NCI-H748 (cell line): ENCODE data around the gene OPN1MW.
"Not testable (repeated sequence)": the region's sequence is repeated elsewhere in the genome, so short reads cannot be mapped to it uniquely, and the experiment has no call there.

Experiments
- DNase-seq: peaks from one replicate; lab custom pipeline; 2025; ENCODE audit not compliant: unreplicated experiment; lab: John Stamatoyannopoulos, UW

OPN1MW gene

GRCh38 chrX:154209670-154210418, 27.4 kb downstream of the OPN1MW start:
- not testable (repeated sequence) for DNase-seq

GRCh38 chrX:154211057-154211456, 28.7 kb downstream of the OPN1MW start:
- not testable (repeated sequence) for DNase-seq

DNA sequence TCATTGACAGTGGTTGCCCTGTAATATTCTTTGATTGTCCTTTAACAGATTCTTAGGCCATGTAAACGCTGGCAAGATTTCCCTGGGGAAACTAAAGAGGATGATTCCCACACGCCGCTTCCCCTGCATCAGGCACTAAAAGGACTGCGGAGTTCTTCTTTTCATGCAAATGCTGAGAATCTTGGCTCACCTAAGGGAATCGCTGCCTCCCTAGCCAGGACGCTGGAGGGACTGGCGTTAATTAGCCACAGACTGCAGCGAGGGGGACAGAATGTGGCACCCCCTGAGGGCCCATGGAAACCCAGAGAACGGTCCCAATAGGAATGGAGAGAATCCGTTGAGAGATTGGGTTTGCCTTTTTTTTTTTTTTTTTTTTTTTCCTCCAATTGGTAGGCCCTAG, 29.1 kb downstream of the OPN1MW start:
- not testable (repeated sequence) for DNase-seq

- DNase-seq: not testable (repeated sequence)
Measured at GRCh38 chrX:154219456-154219855, 37.1 kb downstream of the OPN1MW start, which contains the start of gene OPN1MW2. Gene OPN1MW2 (plus strand): TSS chrX:154219756. CDS start chrX:154219816, 60 bp downstream.

DNA sequence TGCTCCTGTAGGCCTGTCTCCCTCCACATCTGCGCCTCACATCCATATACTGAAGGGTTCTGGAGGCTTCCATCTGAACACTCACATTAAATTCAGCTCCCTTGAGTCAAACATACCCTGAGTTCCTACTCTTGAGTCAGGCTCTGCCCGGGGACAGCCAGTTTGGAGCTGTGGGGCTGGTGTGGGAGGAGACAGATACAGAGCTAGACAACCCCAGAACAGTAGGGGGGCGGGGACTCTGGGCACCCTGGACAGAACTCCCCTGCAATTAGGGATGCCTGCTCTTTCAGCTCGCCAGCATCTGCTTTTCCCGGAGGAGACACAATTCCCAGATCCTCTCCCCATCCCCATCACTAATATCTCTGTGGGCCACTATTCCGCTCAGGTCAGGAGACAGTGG, 42.9 kb downstream of the OPN1MW start:
- not testable (repeated sequence) for DNase-seq

- DNase-seq: not testable (repeated sequence)
Measured at GRCh38 chrX:154226706-154227105, 44.3 kb downstream of the OPN1MW start.

GRCh38 chrX:154231443-154231842, 49.0 kb downstream of the OPN1MW start:
- DNase-seq: not testable (repeated sequence)

DNA sequence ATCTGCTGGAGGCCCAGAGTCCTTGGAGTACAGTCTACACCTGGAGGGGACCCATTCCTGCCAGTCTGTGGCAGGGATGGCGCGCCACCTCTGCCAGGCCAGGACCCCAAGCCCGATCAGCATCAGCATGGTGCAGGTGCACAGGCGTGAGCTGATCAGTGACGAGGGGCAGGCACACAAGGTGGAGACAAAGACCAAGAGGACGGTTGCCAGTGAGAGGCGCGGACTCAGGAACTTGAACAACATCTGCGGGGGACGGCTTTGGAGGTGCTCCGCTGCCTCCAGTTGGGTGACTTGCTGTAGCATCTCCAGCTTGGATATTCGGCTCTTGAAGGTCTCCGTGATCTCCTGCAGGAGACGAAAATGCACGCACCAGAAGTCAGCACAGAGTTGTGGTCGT, 51.2 kb downstream of the OPN1MW start:
- DNase-seq: not testable (repeated sequence)

GRCh38 chrX:154238939-154239559, 56.7 kb downstream of the OPN1MW start:
- DNase-seq: not testable (repeated sequence)

- DNase-seq: not testable (repeated sequence)
Measured at GRCh38 chrX:154239982-154240503, 57.6 kb downstream of the OPN1MW start.
